Measurements from ENCODE around the gene C4B.
"Not testable (repeated sequence)": the region's sequence is repeated elsewhere in the genome, so short reads cannot be mapped to it uniquely, and the experiment has no call there.

- TF ChIP-seq CTCF (IDR thresholded peaks at IDR 0.05; ENCODE audit: insufficient read depth, low read depth, low read length); EZH2 (IDR thresholded peaks at IDR 0.05; ENCODE audit: insufficient read depth, low read length): not testable (repeated sequence)
Measured at GRCh38 chr6:31996385-31996784, 18.2 kb upstream of the C4B start.

All from astrocyte (in vitro differentiated cells and primary cell).